Hematopoietic multipotent progenitor cell treated with erythropoietin and hydrocortisone succinate and interleukin-3 and kit ligand, for 15 days (in vitro differentiated cells): ENCODE data around the gene GTPBP1.

Source experiments
- DNase-seq: peaks from one replicate; pipeline ENCODE4 v3.0.0-alpha.2; 2015; ENCODE audit warnings: low spot score

The GTPBP1 gene

GRCh38 chr22:38704654-38705234 lies 1.0 kb upstream of the GTPBP1 start:
- peak; percentile 45 for DNase-seq

- peak; percentile 43 for DNase-seq
Measured at GRCh38 chr22:38706101-38706900, 557 bp downstream of the GTPBP1 start.

DNA sequence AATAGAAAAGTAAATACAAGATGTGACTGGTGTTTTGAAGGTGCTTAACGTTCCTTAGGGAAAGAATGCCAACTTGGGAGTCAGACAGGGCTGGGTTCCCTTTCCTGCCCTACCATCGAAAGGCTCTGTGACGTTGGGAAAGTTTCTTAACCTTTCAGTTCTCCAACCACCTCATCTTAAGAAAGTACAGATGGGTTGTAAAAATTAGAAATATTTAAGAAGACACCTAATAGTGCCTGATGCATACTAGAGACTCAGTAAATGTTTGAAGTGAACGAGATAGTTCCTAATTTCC lies 1.1 kb downstream of the GTPBP1 start:
- DNase-seq: no peak

DNA sequence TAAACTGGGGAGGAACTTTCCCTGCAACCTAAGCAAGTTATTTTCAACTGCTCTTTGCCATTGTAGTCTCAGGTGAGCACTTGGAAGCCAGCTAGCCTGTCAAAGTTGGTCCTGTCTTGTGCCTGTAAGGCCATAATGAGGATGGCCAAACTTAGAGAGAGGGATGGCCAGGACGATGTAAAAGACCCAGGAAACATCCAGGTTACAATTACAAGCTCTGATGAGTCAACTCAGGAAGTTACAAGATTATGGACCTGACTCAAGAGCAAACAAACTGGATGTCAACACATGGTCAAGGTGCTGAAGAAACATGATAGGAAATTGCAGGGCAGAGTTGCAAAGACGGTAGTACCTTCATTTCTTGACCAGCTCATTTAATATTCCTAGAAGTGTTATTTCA lies 1.6 kb downstream of the GTPBP1 start:
- peak; percentile 36 for DNase-seq

GRCh38 chr22:38707984-38708383 lies 2.2 kb downstream of the GTPBP1 start:
- DNase-seq: no peak

DNA sequence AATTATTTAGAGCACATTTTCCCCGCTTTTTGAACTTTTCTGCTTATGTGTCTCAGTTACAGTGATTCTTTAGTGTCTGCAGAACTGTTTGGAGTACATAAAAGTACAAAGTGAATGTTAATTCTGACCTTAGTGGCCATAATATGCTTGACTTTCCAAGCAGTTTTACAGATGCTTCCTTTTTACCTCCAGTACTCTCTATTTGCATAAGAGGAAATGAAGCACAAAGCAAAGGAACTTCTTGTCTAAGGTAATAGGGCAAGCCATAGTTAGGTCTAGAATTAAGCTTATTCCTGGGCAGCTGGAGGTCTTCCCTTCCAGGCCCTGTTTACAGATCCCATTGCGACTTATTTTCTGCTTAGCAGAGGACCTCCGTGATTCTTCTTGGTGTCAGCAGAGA lies 3.6 kb downstream of the GTPBP1 start:
- DNase-seq: no peak

DNA sequence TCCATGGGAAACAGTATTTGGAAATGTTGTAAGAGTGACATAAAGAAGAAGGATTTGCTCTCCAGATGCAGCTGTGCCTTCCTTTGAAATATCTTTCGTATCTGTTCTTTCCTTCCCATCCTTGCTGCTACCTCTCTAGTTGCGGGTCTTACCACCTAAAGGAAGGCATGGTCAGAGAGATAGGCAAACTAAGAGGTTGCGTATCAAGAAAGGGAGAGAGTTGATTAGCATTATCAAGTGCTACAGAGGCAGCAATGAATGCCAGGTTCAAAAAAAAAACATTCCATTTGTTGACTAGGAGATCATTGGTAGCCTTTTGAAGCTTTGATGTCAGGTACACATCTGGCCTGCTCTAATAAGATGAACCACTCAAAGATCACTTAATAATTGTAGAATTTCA lies 4.6 kb downstream of the GTPBP1 start:
- peak; percentile 79 for DNase-seq

DNA sequence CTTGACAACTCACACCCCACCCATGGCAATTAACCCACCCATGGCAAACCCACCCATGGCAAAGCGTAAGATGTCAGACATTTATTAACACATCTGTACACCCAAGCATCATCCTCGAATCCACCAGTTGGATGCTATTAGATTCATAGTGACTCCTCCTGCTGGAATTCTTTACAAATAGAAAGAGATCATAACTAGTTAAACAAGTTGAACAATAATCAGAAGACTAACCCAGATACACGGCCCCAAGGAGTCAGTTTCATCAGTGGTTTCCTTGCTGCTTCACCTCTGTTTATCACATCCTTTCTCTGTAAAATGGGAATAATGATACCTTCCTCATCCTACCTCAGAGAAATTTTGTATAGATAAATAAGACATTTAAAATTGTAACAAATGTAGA lies 5.1 kb downstream of the GTPBP1 start:
- no peak for DNase-seq

DNA sequence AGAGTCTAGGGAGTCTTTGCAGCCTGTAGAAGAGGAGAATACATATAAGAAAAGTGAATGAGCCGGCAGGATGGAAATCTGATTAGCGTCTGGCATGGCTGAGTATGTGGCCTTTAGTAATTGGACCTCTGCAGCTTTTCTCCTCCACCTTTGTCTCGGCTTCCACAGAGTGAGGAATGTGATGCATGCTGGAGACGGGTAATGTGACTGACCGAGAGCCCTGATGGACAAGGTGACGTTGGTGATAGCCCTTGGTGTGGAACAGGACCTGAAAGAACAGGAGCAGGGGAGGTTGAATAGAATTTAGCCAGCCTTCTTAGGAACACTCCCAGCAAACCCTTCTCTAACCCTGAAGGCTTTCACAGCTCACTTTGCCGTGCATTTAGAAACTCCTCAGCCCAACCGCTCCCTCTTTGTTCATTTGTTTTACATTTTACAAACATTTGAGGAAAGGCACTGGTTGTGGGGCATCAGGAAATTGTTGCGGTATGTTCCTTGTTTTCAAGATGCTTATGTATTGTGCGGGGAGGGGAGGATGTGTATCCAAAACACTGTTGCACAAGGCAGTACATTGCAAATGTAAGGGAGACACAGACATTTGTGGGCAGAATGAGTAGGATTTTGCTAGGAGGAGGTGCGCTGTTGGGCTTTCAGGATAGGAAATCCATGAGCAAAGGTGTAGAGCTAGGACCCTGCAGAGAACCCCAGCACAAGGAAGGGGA lies 6.9 kb downstream of the GTPBP1 start:
- DNase-seq: no peak

- DNase-seq: no peak
Measured at GRCh38 chr22:38713921-38714320, 8.2 kb downstream of the GTPBP1 start.

DNA sequence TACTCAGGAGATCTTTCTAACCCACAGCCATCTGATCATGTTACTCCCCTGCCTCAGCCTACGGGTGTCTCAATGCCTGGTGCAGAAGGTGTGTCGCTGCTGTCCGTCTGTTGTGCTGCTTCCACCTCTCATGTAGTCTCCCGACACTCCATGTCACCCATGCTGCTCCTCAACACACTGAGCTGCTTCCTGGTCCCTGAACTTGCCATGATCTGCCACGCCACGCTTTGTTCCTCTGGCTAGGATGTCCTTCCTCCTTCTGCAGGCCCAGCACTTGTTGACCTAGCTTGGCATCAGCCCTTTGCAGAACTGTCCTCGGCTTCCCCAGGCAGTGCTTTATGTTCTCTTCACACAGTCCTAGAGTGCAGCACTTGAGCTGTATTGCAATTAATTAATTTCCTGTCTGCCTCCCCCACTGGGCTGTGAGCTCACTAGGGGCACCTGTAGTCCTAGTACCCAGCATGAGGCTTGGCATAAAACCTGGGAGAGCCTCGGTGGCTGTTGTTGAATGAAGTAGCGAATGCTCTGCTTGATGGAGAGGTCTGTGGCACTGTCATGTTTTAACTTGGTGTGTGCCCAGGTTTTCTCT lies 9.5 kb downstream of the GTPBP1 start:
- DNase-seq: no peak

DNA sequence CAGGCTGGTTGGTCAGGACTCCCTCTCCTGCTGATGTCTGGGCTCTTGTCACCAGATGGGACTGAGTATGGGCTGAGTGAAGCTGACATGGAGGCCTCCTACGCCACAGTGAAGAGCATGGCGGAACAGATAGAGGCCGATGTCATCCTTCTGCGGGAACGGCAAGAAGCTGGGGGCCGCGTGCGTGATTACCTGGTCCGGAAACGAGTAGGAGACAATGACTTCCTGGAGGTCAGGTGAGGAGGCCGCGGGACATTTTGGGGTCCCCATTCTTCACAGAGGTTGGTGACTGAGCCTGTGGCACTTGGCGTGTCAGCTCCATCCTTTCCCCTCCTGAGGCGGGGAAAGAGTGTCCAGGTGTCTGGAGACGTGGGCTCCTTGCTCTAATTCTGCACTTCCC lies 10.1 kb downstream of the GTPBP1 start:
- no peak for DNase-seq

DNA sequence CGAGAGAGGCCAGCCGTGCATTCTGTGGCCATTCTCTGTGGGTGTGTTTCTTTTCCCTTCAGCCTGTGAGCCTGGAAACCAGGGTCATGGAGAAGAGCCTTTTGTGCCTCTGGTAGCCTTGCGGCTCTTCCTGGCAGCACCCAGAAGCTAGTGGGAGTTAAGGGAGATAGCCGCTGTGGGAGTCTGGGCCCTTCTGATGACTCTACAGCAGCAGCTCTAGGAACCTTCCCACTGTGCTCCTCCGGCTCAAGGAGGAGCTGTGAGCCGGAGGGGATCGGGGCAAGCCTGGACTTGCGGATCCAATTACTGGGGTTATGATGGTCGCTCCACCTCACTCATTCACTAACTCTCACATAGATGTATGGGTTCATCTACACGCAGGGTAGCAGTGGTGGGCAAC lies 10.5 kb downstream of the GTPBP1 start:
- DNase-seq: no peak

- DNase-seq: peak; percentile 47
Measured at GRCh38 chr22:38716826-38717225, 11.1 kb downstream of the GTPBP1 start.

GRCh38 chr22:38717244-38717643 lies 11.5 kb downstream of the GTPBP1 start:
- no peak for DNase-seq

- no peak for DNase-seq
Measured at GRCh38 chr22:38718414-38718813, 12.7 kb downstream of the GTPBP1 start.

DNA sequence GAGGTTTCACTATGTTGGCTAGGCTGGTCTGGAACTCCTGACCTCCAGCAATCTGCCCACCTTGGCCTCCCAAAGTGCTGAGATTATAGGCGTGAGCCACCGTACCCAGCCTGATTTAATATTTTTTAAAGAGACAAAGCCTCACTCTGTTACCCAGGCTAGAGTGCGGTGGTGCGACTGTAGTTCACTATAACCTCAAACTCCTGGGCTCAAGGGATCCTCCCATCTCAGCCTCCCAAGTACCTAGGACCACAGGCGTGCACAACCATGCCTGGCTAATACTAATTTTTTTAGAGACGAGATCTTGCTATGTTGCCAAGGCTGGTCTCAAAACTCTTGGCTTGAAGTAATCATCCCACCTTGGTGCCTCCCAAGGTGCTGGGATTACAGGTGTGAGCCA lies 13.5 kb downstream of the GTPBP1 start:
- DNase-seq: no peak

DNA sequence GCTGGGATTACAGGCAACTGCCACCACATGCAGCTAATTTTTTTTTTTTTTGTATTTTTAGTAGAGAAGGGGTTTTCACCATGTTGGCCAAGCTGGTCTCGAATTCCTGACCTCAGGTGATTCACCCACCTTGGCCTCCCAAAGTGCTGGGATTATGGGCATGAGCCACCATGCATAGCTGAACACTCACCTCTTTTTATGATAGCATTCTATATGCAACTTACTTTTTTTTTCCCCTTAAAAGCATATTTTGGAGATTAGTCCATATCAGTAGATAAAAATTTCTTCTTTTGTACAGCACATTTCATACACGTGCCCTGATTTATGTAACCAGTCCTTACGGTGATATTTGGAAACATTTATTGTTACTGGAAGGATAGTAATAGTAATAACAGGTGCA lies 14.6 kb downstream of the GTPBP1 start:
- DNase-seq: no peak

DNA sequence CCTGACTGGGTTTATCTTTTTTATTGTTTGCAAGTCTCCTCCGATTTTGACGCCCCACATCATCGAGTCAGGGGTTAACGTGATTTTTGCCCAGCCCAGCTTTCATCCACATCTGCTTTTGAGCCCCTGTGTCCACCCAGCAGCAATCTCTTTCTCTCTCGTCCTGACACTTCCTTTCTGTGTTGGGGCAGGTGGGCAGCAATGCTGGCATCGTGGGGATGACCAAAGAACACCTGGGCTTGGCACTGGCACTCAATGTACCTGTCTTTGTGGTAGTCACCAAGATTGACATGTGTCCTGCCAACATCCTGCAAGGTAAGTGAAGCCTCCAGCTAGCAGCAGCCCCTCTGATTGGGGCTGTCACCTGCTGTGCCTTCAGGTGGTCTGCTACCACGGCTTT lies 15.8 kb downstream of the GTPBP1 start:
- DNase-seq: no peak

DNA sequence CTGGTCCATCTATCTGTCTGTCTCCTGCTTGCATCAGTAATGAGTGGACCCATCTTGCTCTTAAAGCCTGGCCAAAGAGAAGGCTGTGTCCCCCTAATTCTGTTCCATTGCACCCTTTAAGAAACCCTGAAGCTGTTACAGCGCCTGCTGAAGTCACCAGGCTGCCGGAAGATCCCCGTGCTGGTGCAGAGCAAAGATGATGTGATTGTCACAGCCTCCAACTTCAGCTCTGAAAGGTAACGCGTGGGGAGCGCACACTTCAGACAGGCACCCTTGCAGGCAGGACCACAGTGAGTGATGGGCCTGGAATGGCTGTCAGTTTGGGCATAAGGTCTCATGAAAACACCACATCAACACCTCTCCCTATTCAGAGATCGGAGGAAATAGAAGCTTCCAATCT lies 18.4 kb downstream of the GTPBP1 start:
- no peak for DNase-seq

DNA sequence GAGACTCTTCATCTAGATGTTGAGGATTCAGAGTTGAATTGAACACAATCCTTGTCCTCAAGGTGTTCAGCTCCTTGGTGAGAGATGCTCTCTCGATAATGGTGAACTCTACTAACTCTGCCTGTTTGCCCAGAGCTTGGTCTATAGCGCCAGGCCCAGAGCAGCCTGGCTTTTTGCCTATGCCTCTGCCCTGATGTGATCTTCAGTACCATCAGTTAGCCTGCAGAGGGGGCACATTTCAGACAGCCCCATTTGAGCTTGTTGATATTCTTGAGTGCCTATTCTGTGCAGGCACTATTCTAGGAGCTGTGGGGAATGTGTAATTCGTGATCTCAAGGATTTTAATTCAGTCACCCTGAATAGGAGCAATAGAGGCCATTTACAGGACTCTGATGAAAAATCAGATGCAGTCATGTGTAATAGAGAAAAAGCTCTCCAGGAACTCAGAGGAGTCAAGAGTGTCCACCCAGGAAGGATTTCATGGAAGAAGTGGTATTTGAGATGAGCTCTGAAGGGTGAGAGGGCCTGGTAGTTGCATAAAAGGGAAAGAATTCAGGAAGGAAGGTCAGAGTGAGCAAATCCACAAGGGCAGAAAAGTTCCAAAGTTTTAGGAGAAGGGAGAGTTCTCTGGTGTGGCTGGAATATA lies 19.3 kb downstream of the GTPBP1 start:
- DNase-seq: peak; percentile 60

GRCh38 chr22:38725900-38726655 lies 20.3 kb downstream of the GTPBP1 start:
- no peak for DNase-seq
